NOMO-1 treated with DMSO at 0.1 percent for 48 hours (cell line): ENCODE measurements around the gene EHD1.

Source experiments
- DNase-seq: peaks from one replicate; lab custom pipeline; 2025; ENCODE audit not compliant: unreplicated experiment; lab: John Stamatoyannopoulos, UW

The EHD1 gene

DNA sequence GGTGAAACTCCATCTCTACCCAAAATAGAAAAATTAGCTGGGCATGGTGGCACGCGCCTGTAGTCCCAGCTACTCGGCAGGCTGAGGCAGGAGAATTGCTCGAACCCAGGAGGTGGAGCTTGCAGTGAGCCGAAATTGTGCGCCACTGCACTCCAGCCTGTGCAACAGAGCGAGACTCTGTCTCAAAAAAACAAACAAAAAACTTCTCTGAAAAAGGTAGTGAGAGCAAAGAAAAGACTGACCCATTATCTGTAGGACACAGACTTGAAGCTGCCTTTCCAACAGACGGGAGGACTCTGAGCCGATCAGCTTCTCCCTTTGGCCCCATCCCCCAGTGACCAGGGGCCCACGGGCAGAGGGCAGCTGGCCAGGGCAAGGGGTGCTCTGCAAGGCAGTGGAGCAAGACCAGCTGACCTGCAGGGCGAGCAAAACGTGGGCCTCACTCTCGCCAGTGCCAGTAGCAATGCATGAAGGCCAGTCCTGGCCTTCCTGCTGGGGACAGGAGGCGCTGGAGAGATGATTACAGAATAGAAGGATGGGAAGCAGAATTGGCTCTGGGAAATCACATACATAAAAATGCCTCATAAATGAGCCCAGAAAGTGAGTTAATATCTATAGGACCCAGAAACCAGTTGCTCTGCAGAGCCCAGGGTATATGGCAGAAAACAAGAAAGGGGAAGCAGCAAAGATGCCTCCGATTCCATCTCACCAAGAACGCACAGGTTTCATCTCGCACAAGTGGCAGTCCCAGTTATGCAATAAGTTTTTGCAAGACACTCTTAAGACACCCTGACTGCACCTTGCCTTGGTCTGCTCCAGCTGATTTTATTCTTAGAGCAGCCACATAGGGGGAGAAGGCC is 2.8 kb downstream of the EHD1 start:
- DNase-seq, result peak; percentile 92

GRCh38 chr11:64874308-64875240 is 3.8 kb downstream of the EHD1 start:
- DNase-seq, result no peak

DNA sequence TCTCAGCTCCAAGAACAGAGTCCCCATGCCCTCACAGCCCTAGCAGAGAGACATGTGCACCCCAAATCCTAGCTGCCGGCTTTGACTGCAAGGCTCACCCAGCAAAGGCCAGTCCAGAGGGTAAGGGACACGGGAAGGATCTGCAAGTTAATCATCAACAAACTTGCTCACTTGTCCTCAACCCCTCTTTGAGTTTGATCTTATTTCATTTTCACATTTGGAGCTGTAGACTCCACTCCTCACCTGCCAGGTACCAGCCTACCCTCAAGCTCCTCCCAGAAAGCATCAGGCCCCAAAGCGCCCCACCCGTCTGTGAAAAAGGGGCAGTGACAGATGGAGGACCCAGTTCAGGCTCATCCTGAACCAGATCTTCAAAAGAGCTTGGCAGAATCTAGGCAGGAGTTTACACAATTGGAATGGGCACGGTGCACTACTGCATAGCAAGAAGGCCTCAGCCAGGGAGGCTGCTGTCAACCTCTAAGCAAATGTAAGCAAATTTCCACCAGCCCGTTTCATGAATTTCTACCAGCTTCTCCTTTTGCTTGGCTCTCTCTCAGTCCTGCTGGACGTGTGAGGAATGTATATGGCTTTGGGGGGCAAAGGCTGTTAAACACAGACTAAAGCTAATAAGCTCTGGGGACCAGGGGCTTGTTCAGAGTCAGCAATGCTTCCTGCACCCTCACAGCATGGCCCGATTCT is 5.5 kb downstream of the EHD1 start:
- no peak for DNase-seq

- no peak for DNase-seq
Measured at GRCh38 chr11:64871492-64871891, 6.9 kb downstream of the EHD1 start.

GRCh38 chr11:64870893-64871466 is 7.4 kb downstream of the EHD1 start:
- no peak for DNase-seq

DNA sequence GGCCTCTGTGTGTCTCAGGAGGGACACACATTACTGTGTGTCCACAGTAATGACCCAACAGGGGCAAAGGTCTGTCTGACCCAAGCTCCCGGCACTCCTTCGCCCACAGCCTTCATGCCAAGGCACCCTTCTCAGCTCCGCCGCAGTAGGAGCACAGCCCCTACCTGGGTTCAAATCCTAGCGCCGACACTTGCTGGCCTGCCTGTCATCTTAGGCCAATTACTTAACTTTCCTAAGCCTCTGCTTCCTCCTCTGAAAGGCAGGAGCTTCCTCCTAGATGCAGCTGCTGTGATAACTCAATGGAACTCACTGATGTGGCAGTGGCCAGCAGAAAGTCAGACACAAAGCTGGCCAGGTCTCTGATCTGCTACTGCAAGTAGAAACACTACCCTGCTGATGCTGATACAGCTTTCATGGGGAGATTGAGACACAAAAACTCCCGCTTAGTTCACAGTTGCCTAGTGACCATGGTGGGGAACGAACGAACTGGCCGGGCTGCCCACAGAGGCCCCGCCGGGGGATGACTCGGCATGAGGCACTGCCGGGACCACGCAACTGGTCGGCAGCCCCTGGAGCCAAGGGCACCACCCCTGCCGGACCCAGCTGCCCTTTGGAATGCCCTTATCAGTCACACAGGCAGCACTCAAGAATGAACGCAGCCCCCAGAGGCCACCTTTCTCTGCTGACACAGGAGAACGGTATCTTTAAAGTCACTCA is 8.1 kb downstream of the EHD1 start:
- peak; percentile 40 for DNase-seq

DNA sequence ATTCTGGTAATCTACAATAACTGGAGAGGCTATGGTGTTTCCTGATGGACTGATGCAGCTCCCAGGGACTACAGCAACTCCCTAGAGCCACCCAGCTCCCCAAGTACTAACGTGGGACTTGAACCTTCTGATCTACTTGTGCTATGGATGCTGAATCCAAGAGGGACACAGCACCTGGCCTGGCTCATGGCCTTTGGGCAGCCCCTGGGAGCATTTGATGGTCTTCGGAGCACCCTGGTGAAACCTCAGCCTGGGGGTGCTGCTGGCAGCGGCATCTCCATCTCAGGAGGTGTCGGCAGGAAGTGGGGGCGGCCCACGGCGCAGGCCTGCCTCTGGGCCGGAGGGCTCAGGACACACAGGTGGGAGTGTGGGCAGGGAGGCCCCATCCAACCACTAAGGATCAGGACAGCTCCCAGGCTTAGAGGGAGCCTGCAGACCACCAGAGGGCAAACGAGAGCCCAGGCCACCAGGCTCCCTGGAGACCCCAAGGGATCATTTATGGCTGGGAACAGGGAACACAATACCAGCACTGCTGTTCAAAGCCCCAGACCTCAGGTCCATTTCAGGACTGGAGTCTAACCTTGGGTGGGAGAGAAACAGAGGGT is 8.7 kb downstream of the EHD1 start:
- DNase-seq, result no peak

DNA sequence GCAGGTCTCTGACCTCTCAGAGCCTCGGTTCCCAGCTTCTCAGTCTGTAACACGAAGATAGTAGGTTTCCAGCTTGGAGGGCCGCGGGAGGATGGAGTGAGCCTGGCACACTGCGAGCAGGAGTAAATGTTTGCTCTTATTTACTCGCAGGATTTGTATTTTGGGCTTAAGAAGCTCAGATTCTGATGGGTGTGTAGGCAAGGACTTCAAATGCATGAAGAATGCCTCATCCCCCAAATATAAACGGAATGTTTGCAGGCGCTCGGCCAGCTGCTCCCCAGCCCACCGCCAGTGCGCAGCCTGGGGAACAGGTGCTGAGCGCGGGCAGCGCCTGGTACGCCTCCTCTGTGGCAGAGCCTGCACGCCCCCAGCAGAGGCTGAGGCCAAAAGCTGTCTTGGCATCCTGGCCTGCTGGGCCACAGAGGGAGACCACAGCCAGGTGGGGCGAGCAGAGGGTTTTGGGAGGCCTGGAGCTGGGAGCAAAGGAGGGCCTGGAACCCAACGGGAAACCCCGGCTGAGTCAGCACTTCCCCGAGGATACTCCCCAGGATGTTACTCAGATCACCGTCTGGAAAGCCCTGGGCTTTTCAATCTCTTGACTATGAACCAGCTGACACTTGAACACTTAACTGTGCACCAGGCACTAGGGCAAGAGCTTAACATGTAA is 9.4 kb downstream of the EHD1 start:
- no peak for DNase-seq

GRCh38 chr11:64867748-64868462 is 10.5 kb downstream of the EHD1 start:
- no peak for DNase-seq

DNA sequence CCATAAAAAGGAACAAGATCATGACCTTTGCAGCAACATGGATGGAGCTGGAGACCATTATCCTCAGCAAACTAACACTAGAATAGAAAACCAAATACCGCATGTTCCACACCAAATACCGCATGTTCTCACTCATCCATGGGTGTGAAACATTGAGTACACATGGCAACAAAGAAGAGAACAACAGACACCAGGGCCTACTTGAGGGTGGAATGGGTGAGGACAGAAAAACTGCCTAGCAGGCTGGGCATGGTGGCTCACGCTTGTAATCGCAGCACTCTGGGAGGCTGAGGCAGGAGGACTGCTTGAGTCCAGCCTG is 12.3 kb downstream of the EHD1 start:
- no peak for DNase-seq

- DNase-seq, result peak; percentile 19
Measured at GRCh38 chr11:64865286-64866172, 12.9 kb downstream of the EHD1 start.

- DNase-seq, result peak; percentile 68
Measured at GRCh38 chr11:64864473-64865285, 13.7 kb downstream of the EHD1 start.

- no peak for DNase-seq
Measured at GRCh38 chr11:64864135-64864472, 14.3 kb downstream of the EHD1 start.

- no peak for DNase-seq
Measured at GRCh38 chr11:64863391-64864060, 14.9 kb downstream of the EHD1 start.

- no peak for DNase-seq
Measured at GRCh38 chr11:64862987-64863390, 15.4 kb downstream of the EHD1 start.

DNA sequence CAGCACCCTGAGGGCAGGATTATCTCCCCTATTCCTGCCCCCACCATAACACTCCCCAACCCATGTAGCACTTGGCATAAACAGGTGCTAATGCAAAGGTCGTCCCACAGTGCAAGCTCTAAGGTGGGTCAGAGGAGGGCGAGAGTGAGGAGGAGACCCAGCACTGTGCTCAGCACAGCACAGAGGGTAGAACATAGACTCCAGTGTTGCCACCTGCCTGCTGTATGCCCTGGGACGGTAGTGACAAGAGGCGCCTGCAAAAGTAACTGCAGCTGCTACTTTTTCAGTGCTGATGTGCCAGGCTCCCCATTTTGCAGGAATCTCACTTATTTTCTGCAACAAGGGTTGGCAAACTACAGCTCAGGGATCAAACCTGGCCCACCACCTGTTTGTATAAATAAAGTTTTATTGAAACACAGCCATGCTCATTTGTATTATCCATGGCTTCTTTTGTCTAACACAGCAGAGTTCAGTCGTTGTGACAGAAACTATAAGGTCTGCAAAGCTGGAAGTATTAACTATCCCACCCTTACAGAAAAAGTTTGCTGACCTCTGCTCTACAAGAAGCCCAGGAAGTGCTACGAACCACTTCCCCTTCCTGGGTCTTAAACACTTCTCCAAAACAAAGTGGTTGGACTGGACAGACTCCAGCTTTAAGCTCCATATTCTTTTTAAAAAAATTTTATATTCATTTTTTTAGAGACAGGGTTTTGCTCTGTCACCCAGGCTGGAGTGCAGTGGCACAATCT is 17.0 kb downstream of the EHD1 start:
- DNase-seq, result peak; percentile 12
